Measurements from ENCODE around the gene CTAGE9. TPM values are rescaled to one million over a fixed set of nuclear protein-coding genes. Genes with fewer than 3 reads are reported as not detected.

CTAGE9 gene
- total RNA-seq, 4 donors from 2014 or later: 0.75 TPM; not detected in 3

DNA sequence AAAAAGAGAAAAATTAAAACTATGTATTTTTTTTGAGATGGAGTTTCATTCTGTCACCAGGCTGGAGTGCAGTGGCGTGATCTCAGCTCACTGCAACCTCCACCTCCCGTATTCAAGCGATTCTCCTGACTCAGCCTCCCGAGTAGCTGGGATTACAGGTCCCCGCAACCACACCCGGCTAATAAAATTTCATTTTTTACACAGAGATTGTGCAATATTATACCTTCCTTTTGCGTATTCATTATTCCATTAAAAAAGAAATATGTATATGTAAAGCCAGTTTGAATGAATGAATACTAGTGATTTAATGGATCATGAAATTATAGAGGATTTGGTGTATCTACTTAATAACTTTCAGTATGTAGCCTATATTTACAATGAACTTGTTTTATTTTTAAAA lies 38.2 kb upstream of the CTAGE9 start:
- Histone ChIP-seq H3K4me1 (peaks cover 3 to 5% of the 10 kb centered on the region in 2 donors), H3K36me3 (no peaks in the 10 kb centered on the region), H3K4me3 (replicated peaks in 1 of 3) (no peak overlapping the region), H3K27me3 (no peaks in the 10 kb centered on the region), H3K27ac (no peak overlapping the region), H3K9me3 (no peaks in the 10 kb centered on the region)
- 93 to 97% methylated on average over 7 of the region's 7 CpGs for WGBS, 2 donors
- DNase-seq: no peak
- intact Hi-C loops (cut with DNase I): no loop called here
- TF ChIP-seq POLR2A (IDR thresholded peaks at IDR 0.05): no peak
- TF ChIP-seq, protein P1, sequence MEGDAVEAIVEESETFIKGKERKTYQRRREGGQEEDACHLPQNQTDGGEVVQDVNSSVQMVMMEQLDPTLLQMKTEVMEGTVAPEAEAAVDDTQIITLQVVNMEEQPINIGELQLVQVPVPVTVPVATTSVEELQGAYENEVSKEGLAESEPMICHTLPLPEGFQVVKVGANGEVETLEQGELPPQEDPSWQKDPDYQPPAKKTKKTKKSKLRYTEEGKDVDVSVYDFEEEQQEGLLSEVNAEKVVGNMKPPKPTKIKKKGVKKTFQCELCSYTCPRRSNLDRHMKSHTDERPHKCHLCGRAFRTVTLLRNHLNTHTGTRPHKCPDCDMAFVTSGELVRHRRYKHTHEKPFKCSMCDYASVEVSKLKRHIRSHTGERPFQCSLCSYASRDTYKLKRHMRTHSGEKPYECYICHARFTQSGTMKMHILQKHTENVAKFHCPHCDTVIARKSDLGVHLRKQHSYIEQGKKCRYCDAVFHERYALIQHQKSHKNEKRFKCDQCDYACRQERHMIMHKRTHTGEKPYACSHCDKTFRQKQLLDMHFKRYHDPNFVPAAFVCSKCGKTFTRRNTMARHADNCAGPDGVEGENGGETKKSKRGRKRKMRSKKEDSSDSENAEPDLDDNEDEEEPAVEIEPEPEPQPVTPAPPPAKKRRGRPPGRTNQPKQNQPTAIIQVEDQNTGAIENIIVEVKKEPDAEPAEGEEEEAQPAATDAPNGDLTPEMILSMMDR (IDR thresholded peaks at IDR 0.05): no peak

DNA sequence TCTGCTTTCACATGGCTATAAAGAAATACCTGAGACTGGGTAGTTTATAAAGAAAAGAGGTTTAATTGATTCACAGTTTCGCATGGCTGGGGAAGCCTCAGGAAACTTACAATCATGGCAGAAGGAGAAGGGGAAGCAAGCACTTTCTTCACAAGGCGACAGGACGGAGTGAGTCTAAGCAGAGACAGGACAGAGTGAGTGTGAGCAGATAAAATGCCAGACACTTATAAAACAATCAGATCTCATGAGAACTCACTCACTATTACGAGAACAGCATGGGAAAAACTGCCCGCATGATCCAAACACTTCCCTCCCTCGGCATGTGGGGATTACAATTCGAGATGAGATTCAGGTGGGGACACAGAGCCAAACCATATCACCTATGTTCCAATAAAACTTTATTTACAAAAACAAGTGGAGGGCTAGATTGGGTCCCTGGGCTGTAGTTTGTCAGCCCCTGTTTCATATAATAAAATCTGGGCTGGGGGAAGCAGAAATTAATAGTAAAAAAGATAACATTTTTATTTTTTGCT lies 37.1 kb upstream of the CTAGE9 start:
- no peak for TF ChIP-seq POLR2A (IDR thresholded peaks at IDR 0.05)
- TF ChIP-seq, protein P1 (IDR thresholded peaks at IDR 0.05): no peak
- no peaks in the 10 kb centered on the region for H3K36me3 ChIP-seq
- H3K4me3 ChIP-seq (replicated peaks in 1 of 3): no peak overlapping the region
- no peak overlapping the region for H3K27ac ChIP-seq
- DNase-seq: no peak
- H3K27me3 ChIP-seq: no peaks in the 10 kb centered on the region
- intact Hi-C loops (cut with DNase I): no loop called here
- peaks cover 3 to 5% of the 10 kb centered on the region in 2 donors for H3K4me1 ChIP-seq
- H3K9me3 ChIP-seq: no peaks in the 10 kb centered on the region
- WGBS, 2 donors: 86 to 89% methylated on average over 7 of the region's 7 CpGs

DNA sequence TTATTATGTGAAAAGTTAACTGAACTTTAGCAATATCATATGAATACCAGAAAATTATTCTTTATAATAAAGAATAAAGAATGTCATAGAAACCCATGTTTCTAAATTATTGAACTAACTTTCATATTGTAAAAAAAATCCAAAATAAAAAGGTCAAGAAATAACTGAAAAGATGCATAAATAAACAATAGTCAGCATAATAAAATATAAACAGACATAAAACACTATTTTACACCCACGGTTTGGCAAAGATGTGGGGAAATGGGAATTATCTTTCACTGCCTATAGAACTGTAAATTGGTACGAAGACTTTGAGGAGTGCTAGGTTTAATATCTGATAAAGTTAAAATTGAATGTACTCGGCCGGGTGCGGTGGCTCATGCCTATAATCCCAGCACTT lies 34.7 kb upstream of the CTAGE9 start:
- Histone ChIP-seq H3K27me3 (no peaks in the 10 kb centered on the region), H3K4me3 (replicated peaks in 1 of 3) (no peak overlapping the region), H3K36me3 (no peaks in the 10 kb centered on the region), H3K9me3 (no peaks in the 10 kb centered on the region), H3K4me1 (no peaks in the 10 kb centered on the region), H3K27ac (no peak overlapping the region)
- TF ChIP-seq POLR2A (IDR thresholded peaks at IDR 0.05): no peak
- TF ChIP-seq, protein P1 (IDR thresholded peaks at IDR 0.05): no peak
- 94% methylated on average over 5 of the region's 5 CpGs for WGBS, 2 donors
- intact Hi-C loops (cut with DNase I): no loop called here
- no peak for DNase-seq

DNA sequence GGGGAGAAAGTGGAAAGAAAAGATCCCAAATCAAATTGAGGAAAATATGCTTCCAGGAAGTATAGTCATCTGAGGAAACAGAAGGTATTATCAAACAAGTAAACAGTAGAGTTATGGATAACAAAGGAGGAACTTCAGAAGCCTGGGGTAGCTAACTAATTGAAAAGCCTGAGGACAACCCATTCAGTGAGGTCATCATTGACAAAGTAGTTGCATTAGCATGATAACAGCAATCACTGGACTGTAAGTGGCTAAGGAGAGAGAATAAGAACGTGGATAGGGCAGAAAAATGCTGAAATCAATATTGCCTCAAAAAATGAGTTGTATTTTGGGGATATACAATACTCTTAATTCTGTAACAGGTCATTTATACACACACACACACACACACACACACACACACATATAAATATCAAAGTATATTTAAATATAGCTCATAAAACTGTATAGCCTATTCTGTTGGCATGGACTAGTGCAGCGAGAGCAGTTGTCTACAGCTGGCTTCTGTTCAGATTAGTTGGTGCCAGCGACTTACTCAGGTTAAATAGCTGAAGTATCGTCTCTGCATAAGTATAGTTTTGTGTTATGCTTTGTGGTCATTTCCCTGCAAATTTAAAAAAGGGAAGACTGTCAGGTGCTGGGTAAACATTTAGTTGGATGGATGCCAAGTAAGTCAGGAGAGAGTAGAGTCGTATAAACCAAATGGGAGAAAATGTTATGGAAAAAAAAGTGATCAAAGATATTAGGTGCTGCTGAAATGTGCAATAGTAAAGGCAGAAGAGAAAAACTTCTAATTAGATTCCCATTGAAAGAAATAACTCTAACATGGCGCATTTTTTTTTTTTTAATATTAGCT lies 33.8 kb upstream of the CTAGE9 start:
- H3K27ac ChIP-seq: no peak overlapping the region
- no peaks in the 10 kb centered on the region for H3K9me3 ChIP-seq
- no peak for DNase-seq
- H3K4me1 ChIP-seq: no peaks in the 10 kb centered on the region
- no peak overlapping the region for H3K4me3 ChIP-seq (replicated peaks in 1 of 3)
- intact Hi-C loops (cut with DNase I): no loop called here
- WGBS, 2 donors: 56 to 59% methylated on average over 6 of the region's 6 CpGs
- no peak for TF ChIP-seq POLR2A (IDR thresholded peaks at IDR 0.05)
- TF ChIP-seq, protein P1 (IDR thresholded peaks at IDR 0.05): no peak
- H3K36me3 ChIP-seq: no peaks in the 10 kb centered on the region
- no peaks in the 10 kb centered on the region for H3K27me3 ChIP-seq

DNA sequence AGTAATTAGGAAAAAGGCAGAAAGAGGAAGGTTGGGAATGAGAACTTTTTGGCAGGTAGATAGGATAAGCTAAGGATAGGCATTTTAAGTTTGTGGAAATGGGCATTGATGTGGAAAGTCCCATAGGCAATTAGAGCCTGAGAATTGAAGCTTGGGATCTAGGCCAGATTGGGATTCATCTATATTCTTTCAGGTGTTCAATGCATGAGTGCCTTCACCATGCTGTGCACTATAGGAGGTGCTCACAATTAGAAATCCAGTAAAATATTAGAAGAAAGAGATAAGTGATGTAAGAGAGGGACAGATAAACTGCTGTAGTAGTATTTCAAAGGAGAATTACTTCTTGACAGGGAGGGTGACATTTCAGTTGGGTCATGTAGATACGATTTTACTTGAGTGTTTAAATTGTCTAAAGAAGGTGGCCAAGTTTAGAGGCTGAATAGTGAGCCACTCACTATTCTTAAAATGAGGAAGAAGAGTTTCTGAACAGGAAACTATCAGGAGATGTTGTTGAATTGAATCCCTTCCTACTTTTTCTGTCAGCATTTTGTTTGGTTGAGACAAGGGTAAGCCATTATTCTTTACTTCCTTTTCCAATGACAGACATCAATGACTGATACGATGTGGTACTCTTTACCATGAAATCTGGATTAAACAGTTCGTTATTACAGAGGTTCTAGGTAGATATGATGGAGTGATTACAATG lies 31.0 kb upstream of the CTAGE9 start:
- H3K4me1 ChIP-seq: no peaks in the 10 kb centered on the region
- DNase-seq: no peak
- H3K4me3 ChIP-seq (replicated peaks in 1 of 3): no peak overlapping the region
- WGBS, 2 donors: 65 to 76% methylated on average over 3 of the region's 3 CpGs
- H3K9me3 ChIP-seq: no peaks in the 10 kb centered on the region
- no peak for TF ChIP-seq POLR2A (IDR thresholded peaks at IDR 0.05)
- TF ChIP-seq, protein P1 (IDR thresholded peaks at IDR 0.05): no peak
- intact Hi-C loops (cut with DNase I): no loop called here
- H3K36me3 ChIP-seq: no peaks in the 10 kb centered on the region
- no peaks in the 10 kb centered on the region for H3K27me3 ChIP-seq
- H3K27ac ChIP-seq: no peak overlapping the region

All from thyroid gland (tissue), 4 donors.